K562 (cell line): ENCODE measurements around the gene ZNF451. TPM values are rescaled to one million over a fixed set of nuclear protein-coding genes. Genes with fewer than 3 reads are reported as not detected.

ENCODE experiments used
- CREB1 ChIP-seq, 2 experiments: sonication (generic) in 1 of 2; formaldehyde crosslinking in 1 of 2; IDR thresholded peaks; 2 replicates each; pipeline versions ENCODE4 v1.6.1 to v1.8.0; 2012 to 2022; ENCODE audit warnings: inconsistent platforms in 1 of 2, mild to moderate bottlenecking in 1 of 2, missing genetic modification reagents in 1 of 2, moderate library complexity in 1 of 2
- CREM ChIP-seq: IDR thresholded peaks from 2 replicates; pipeline ENCODE4 v1.6.1; 2014; ENCODE audit warnings: antibody characterized with exemption, low read depth
- CUX1 ChIP-seq: fragments of 200-800 bp; sonication (Bioruptor generic); IDR thresholded peaks from 2 replicates; pipeline ENCODE4 v1.6.1; 2016; ENCODE audit warnings: missing genetic modification characterization, missing compliant biosample characterization
- DDX20 ChIP-seq: fragments of 450-650 bp; IDR thresholded peaks from 2 replicates; pipeline ENCODE4 v1.6.1; 2016; ENCODE audit warnings: missing genetic modification characterization, low read depth, mild to moderate bottlenecking, missing compliant biosample characterization, moderate library complexity
- E4F1 ChIP-seq: fragments of 250-450 bp; sonication (Bioruptor Pico); IDR thresholded peaks from 2 replicates; pipeline ENCODE4 v1.5.0; 2021; ENCODE audit warnings: mild to moderate bottlenecking, borderline replicate concordance
- L3MBTL2 ChIP-seq: fragments of 450-650 bp; IDR thresholded peaks from 2 replicates; pipeline ENCODE4 v1.6.1; 2016; ENCODE audit warnings: mild to moderate bottlenecking, moderate library complexity
- MAFF ChIP-seq: IDR thresholded peaks from 2 replicates; pipeline ENCODE4 v1.6.1; 2012; ENCODE audit warnings: low read length, improper control_type of control experiment
- MCM7 ChIP-seq, 2 experiments: fragments of 450-650 bp; IDR thresholded peaks; 2 replicates each; pipeline ENCODE4 v1.6.1; 2016 to 2018
- NFE2 ChIP-seq: IDR thresholded peaks from 2 replicates; pipeline ENCODE4 v1.6.1; 2014; ENCODE audit warnings: antibody characterized with exemption, low read depth
- NR4A1 ChIP-seq, 2 experiments: fragments of 250-450 bp in 1 of 2; fragments of 450-650 bp in 1 of 2; sonication (Bioruptor Pico) in 1 of 2; IDR thresholded peaks; 2 replicates each; pipeline versions ENCODE4 v1.4.0 to v1.6.1; 2016 to 2020; ENCODE audit warnings: mild to moderate bottlenecking in 2 of 2, missing compliant biosample characterization in 1 of 2, missing genetic modification characterization in 1 of 2, moderate library complexity in 1 of 2
- POLR2AphosphoS2 ChIP-seq: IDR thresholded peaks from 2 replicates; pipeline ENCODE4 v1.6.1; 2012; ENCODE audit warnings: low read length, improper control_type of control experiment
- PPARD ChIP-seq: fragments of 250-450 bp; sonication (Bioruptor Pico); IDR thresholded peaks from 2 replicates; pipeline ENCODE4 v1.8.0; 2022; ENCODE audit warnings: inconsistent platforms, mild to moderate bottlenecking, moderate library complexity
- RB1 ChIP-seq: fragments of 450-650 bp; IDR thresholded peaks from 2 replicates; pipeline ENCODE4 v1.6.1; 2017; ENCODE audit warnings: low read depth, mild to moderate bottlenecking
- RFX1 ChIP-seq: fragments of 450-650 bp; IDR thresholded peaks from 2 replicates; pipeline ENCODE4 v1.6.1; 2016; ENCODE audit warnings: mild to moderate bottlenecking, moderate library complexity
- TEAD2 ChIP-seq: fragments of 450-650 bp; IDR thresholded peaks from 2 replicates; pipeline ENCODE4 v1.6.1; 2016; ENCODE audit warnings: missing genetic modification characterization, control low read depth, missing compliant biosample characterization
- ZFX ChIP-seq: sonication (generic); formaldehyde crosslinking; IDR thresholded peaks from 2 replicates; pipeline ENCODE4 v1.8.0; 2022; ENCODE audit warnings: mild to moderate bottlenecking, missing genetic modification reagents, moderate library complexity
- ZNF175 ChIP-seq: fragments of 200-800 bp; sonication (Bioruptor generic); IDR thresholded peaks from 2 replicates; pipeline ENCODE4 v1.6.1; 2016; ENCODE audit warnings: low read depth, mild to moderate bottlenecking, missing genetic modification characterization, missing compliant biosample characterization
- ZNF184 ChIP-seq: sonication (generic); formaldehyde crosslinking; IDR thresholded peaks from 2 replicates; pipeline ENCODE4 v1.5.0; 2020; ENCODE audit warnings: missing genetic modification reagents
- ZNF224 ChIP-seq: sonication (generic); formaldehyde crosslinking; IDR thresholded peaks from 2 replicates; pipeline ENCODE4 v1.8.0; 2022; ENCODE audit warnings: mild to moderate bottlenecking, missing genetic modification reagents
- ZSCAN29 ChIP-seq: fragments of 450-650 bp; IDR thresholded peaks from 2 replicates; pipeline ENCODE4 v1.6.1; 2017
- ZSCAN32 ChIP-seq: fragments of 450-650 bp; formaldehyde crosslinking; IDR thresholded peaks from 2 replicates; pipeline ENCODE4 v1.4.0; 2020; ENCODE audit warnings: mild to moderate bottlenecking, moderate library complexity
- polyA plus RNA-seq, 8 experiments: library from polyadenylated mRNA; depleted of rRNA in 4 of 8; stranded (reverse) in 5 of 8; unstranded in 3 of 8; fragments of >200 nt; fragmentation: Nextera tagmentation in 2 of 8; fragmentation: Illumina TruSeq in 1 of 8; extraction: Ambion mirVana in 2 of 8; extraction: Trizol in 1 of 8; gene quantifications; 2 replicates each; pipeline versions ENCODE4 v1.2.1 to v1.2.3, GENCODE V29; 2011 to 2014; ENCODE audit warnings: inconsistent platforms in 1 of 8, missing spikeins in 1 of 8
- total RNA-seq, 7 experiments: library from RNA; depleted of rRNA in 6 of 7; stranded (reverse); fragments of >200 nt in 6 of 7; fragmentation: Illumina TruSeq in 2 of 7; extraction: Trizol in 2 of 7; gene quantifications; 2 replicates each; pipeline versions ENCODE4 v1.2.1 to v1.2.3, GENCODE V29; 2011 to 2021; ENCODE audit warnings: low replicate concordance in 1 of 7
- TF ChIP-seq, protein P1 (sequence below), 2 experiments: fragments of 250-450 bp in 1 of 2; fragments of 450-650 bp in 1 of 2; sonication (Bioruptor Pico) in 1 of 2; IDR thresholded peaks; 2 replicates each; pipeline versions ENCODE4 v1.6.1 to v1.8.0; 2016 to 2021; ENCODE audit warnings: mild to moderate bottlenecking in 2 of 2, moderate library complexity in 2 of 2, missing compliant biosample characterization in 1 of 2, missing genetic modification characterization in 1 of 2

Gene ZNF451
- total and polyA plus RNA-seq, 9 of the 15 experiments (the other 6 are each of a cell fraction or from before 2014, with no cell fraction given), result 16.1 to 74.3 (median 38.3) TPM

- TF ChIP-seq E4F1 (CRISPR knock-in tag), result no peak
- no peak for TF ChIP-seq ZNF224 (CRISPR knock-in tag)
- TF ChIP-seq NR4A1 (CRISPR knock-in tag; IDR thresholded peaks at IDR 0.05), result no peak
- TF ChIP-seq NR4A1 (tag; IDR thresholded peaks at IDR 0.05), result no peak
- TF ChIP-seq, protein P1, sequence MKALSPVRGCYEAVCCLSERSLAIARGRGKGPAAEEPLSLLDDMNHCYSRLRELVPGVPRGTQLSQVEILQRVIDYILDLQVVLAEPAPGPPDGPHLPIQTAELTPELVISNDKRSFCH (CRISPR knock-in tag; IDR thresholded peaks at IDR 0.05), result no peak
- TF ChIP-seq, protein P1 (tag; IDR thresholded peaks at IDR 0.05), result no peak
- TF ChIP-seq ZSCAN32 (CRISPR knock-in tag), result no peak
- TF ChIP-seq CREM, result no peak
- TF ChIP-seq ZNF184, result no peak
- no peak for TF ChIP-seq L3MBTL2
- no peak for TF ChIP-seq DDX20 (tag)
- TF ChIP-seq ZSCAN29, result no peak
- TF ChIP-seq TEAD2, result no peak
- no peak for TF ChIP-seq PPARD (CRISPR knock-in tag)
- no peak for TF ChIP-seq RFX1
- no peak for TF ChIP-seq ZFX (CRISPR knock-in tag)
- TF ChIP-seq RB1, result no peak
- no peak for TF ChIP-seq POLR2AphosphoS2
- peak; percentile 97 for TF ChIP-seq NFE2
- TF ChIP-seq ZNF175 (CRISPR knock-in tag), result 0 out of 2 replicates have a peak, but pooled peaks have one; percentile 22
- no peak for TF ChIP-seq CUX1
- TF ChIP-seq MCM7 (IDR thresholded peaks at IDR 0.05), result no peak
- peak; percentile 86 for TF ChIP-seq MAFF
- no peak for TF ChIP-seq CREB1 (IDR thresholded peaks at IDR 0.05)
- TF ChIP-seq CREB1 (CRISPR knock-in tag; IDR thresholded peaks at IDR 0.05), result no peak
Observed at GRCh38 chr6:57173886-57174510, 84.0 kb downstream of the ZNF451 start (continued).
